ENCODE data around the gene LITAF.
"Not testable (repeated sequence)": the region's sequence is repeated elsewhere in the genome, so short reads cannot be mapped to it uniquely, and the experiment has no call there.

LITAF gene

GRCh38 chr16:11511801-11512200, 74.9 kb downstream of the LITAF start:
- in situ Hi-C loops (cut with MboI; ENCODE audit: low pct_unique_long_range_greater_than_20kb, low sequenced_read_pairs, unreplicated experiment): loop anchor here (25.0 kb wide), 1 partner anchor 550 kb away; no protein-coding TSS in a partner anchor
- DNase-seq (ENCODE audit: low spot score): no peak
- no peak for TF ChIP-seq CTCF (IDR thresholded peaks at IDR 0.05; ENCODE audit: extremely low read depth, insufficient read depth, missing control alignments)

DNA sequence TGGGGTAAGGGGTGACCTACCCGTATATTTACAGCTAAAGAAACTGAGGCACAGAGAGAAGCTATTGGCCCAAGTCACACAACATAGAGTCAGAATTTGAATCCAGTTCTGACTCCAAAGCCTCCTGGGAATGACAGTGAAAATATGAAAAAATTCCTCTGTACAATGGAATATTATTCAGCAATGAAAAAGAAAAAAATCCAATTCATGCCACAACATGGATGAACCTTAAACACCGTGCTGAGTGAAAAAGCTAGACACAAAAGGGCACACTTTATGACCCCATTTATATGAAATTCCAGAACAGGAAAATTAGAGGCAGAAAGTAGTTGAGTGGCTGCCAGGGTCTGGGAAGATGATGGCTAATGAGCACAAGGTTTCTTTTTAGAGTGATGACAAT, 75.4 kb downstream of the LITAF start:
- TF ChIP-seq CTCF (IDR thresholded peaks at IDR 0.05; ENCODE audit: extremely low read depth, insufficient read depth, missing control alignments): no peak
- DNase-seq (ENCODE audit: low spot score): no peak
- in situ Hi-C loops (cut with MboI; ENCODE audit: low pct_unique_long_range_greater_than_20kb, low sequenced_read_pairs, unreplicated experiment): loop anchor here (25.0 kb wide), 1 partner anchor 549 kb away; no protein-coding TSS in a partner anchor

GRCh38 chr16:11510178-11510973, 76.3 kb downstream of the LITAF start:
- no peak for DNase-seq (ENCODE audit: low spot score)
- TF ChIP-seq CTCF (IDR thresholded peaks at IDR 0.05; ENCODE audit: extremely low read depth, insufficient read depth, missing control alignments): no peak
- in situ Hi-C loops (cut with MboI; ENCODE audit: low pct_unique_long_range_greater_than_20kb, low sequenced_read_pairs, unreplicated experiment): loop anchor here (25.0 kb wide), 1 partner anchor 548 kb away; no protein-coding TSS in a partner anchor

- in situ Hi-C loops (cut with MboI; ENCODE audit: low pct_unique_long_range_greater_than_20kb, low sequenced_read_pairs, unreplicated experiment): loop anchor here (25.0 kb wide), 1 partner anchor 546 kb away; no protein-coding TSS in a partner anchor
- no peak for TF ChIP-seq CTCF (IDR thresholded peaks at IDR 0.05; ENCODE audit: extremely low read depth, insufficient read depth, missing control alignments)
- DNase-seq (ENCODE audit: low spot score): no peak
Measured at GRCh38 chr16:11507991-11508390, 78.7 kb downstream of the LITAF start.

- TF ChIP-seq CTCF (IDR thresholded peaks at IDR 0.05; ENCODE audit: extremely low read depth, insufficient read depth, missing control alignments): no peak
- in situ Hi-C loops (cut with MboI; ENCODE audit: low pct_unique_long_range_greater_than_20kb, low sequenced_read_pairs, unreplicated experiment): loop anchor here (25.0 kb wide), 1 partner anchor 545 kb away; no protein-coding TSS in a partner anchor
- DNase-seq (ENCODE audit: low spot score): no peak
Measured at GRCh38 chr16:11507350-11507749, 79.4 kb downstream of the LITAF start.

DNA sequence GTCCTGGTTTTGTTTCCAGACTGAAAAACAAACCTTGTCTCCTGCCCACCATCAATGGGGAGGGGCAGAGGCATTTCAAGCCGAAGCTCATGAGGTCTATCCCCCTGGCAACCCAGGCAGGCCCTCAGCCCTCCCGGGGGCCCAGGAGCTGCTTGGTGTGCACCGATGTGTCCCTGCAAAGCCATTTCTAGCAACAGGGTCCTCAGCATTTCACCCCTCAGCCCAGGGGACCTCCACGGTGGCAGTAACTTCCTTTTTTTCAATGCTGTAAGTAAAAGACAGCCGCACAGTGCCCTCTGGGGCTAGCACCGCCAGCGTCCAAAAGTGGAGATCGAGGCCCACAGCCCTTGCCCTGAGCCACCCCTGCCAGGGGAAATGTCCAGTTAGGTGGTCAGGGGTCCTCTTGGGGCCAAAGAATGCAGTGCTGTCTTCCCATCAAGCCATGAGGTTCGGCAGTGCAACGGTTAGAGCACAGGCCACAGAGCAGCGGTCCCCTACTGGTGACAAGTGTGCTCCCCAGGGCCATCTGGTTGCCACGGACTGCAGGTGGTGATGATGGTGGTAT, 79.9 kb downstream of the LITAF start:
- DNase-seq (ENCODE audit: low spot score): peak; percentile 49
- TF ChIP-seq CTCF (IDR thresholded peaks at IDR 0.05; ENCODE audit: extremely low read depth, insufficient read depth, missing control alignments): peak; percentile 5
- in situ Hi-C loops (cut with MboI; ENCODE audit: low pct_unique_long_range_greater_than_20kb, low sequenced_read_pairs, unreplicated experiment): loop anchor here (25.0 kb wide), 1 partner anchor 545 kb away; no protein-coding TSS in a partner anchor

GRCh38 chr16:11504261-11504660, 82.5 kb downstream of the LITAF start:
- not testable (repeated sequence) for DNase-seq (ENCODE audit: low spot score)
- in situ Hi-C loops (cut with MboI; ENCODE audit: low pct_unique_long_range_greater_than_20kb, low sequenced_read_pairs, unreplicated experiment): loop anchor here (25.0 kb wide), 1 partner anchor 542 kb away; no protein-coding TSS in a partner anchor

All from GM13977 (cell line).